NCI-H460 (cell line): ENCODE measurements around the gene PDXP. TPM values are rescaled to one million over a fixed set of nuclear protein-coding genes. Genes with fewer than 3 reads are reported as not detected.
"Not testable (repeated sequence)": the region's sequence is repeated elsewhere in the genome, so short reads cannot be mapped to it uniquely, and the experiment has no call there.

ENCODE experiments used
- DNase-seq: peaks from one replicate; pipeline ENCODE4 v3.0.0-alpha.2; 2016; ENCODE audit warnings: low read depth; ENCODE audit errors: extremely low read depth
- total RNA-seq: library from RNA; depleted of rRNA; stranded (reverse); fragments of >200 nt; shearing (Covaris generic); gene quantifications from 2 replicates; pipeline ENCODE4 v1.2.3, GENCODE V29; 2014

PDXP gene
- total RNA-seq, 1 experiment from 2014 or later: 27.1 TPM

DNA sequence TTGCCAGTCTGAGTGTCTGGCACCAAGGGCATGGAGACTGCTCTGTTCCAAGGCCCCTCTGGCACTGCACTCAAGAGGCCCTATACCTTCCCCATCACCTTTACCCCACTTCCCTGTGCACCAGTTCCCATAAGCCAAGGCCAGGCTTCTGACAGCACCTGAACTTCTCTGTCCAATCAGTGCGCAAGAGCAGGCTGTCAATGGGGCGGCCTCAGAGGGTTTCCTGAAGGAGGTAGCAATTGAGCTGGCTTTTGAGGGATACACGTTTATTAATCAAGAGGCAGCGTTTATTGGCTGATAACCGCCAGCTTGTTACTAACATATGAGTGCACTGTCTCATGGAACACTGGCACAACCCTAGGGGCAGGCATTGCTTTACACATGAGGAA lies 17.0 kb upstream of the PDXP start:
- no peak for DNase-seq

DNA sequence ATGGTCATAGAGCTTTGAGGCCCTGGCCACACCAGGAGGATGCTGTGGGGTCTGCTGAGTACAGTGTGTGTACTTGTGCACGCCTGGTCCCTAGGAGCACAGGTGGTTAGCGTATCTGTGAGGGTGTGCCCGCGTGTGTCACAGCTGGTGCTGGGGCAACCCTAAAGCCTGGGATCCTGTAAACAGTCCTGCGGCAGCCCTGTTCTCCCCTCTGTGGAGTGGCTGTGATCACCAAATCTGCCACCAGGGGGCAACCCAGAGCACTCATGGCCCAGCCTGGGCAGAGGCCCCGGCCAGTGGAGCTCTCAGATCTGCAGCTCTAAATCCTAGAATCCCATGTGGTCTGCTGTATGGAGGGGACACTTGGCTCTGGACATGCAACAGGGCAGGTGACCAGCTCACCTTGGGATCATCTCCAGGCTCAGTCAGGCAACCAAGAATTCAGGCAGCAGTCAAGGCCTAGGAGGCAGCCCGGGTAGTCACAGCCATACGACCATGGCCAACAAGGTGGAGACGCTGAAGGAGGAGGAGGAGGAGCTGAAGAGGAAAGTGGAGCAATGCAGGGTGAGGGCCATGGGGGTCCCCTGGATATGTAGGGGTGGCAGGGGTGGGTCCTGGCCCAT lies 15.2 kb upstream of the PDXP start:
- peak; percentile 59 for DNase-seq

DNA sequence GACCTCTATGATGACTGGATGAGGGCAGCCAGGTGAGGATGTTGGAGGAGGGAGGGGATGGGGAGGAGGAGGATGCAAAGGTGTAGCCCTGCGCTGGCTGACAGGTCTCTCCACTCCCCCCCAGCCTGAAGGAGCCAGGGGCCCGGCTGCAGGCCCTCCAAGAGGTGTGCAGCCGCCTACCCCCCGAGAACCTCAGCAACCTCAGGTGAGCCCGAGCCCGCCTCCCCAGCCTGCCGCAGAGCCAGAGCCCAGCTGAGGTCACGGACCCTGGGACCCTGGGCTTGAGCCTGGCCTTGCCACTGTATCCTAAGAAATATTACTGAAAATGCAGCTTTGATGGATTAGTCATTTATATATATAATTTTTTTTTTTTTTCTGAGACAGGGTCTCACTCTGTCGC lies 11.2 kb upstream of the PDXP start:
- DNase-seq: no peak

- no peak for DNase-seq
Observed at GRCh38 chr22:37647928-37648327, 10.6 kb upstream of the PDXP start.

- DNase-seq: no peak
Observed at GRCh38 chr22:37650463-37651136, 7.9 kb upstream of the PDXP start.

DNA sequence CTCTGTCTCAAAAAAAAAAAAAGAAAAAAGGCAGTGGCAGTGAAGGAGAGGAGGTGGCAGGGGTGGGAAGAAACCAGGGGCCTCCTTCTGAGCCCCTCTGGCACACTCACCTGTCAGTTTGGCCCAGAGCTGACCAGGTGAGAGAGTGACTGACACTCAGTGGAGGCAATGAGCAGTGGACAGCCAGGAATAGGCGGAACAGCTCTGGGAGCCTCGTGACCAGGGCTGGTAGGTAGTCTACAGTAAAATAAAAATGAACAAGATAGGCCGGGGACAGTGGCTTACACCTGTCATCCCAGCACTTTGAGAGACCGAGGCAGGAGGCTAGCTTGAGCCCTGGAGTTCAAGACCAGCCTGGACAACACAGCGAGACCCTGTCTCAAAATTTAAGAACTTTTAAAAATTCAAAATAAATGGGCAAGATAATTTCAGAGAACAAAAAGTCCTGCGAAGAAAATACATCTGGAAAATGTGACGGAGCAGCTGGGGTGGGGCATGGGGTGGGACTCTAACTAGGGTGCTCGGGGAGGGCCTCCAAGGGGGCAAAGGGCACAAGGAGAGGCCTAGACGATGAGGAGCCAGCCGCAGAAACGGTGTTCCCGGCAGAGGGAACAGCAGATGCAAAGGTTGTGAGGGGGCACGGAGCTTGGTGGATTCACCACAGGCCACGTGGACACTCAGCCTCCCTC lies 3.8 kb upstream of the PDXP start:
- DNase-seq: no peak

DNA sequence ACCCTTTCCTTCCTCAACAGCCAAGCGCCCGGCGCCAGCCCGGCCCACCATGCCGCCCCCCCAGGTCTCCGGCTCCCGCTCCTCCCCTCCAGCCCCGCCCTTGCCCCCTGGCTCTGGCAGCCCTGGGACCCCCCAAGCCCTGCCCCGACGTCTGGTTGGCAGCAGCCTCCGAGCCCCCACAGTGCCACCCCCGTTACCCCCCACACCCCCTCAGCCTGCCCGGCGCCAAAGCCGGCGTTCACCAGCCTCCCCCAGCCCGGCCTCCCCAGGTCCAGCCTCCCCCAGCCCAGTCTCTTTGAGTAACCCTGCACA lies 3.3 kb upstream of the PDXP start:
- no peak for DNase-seq

DNA sequence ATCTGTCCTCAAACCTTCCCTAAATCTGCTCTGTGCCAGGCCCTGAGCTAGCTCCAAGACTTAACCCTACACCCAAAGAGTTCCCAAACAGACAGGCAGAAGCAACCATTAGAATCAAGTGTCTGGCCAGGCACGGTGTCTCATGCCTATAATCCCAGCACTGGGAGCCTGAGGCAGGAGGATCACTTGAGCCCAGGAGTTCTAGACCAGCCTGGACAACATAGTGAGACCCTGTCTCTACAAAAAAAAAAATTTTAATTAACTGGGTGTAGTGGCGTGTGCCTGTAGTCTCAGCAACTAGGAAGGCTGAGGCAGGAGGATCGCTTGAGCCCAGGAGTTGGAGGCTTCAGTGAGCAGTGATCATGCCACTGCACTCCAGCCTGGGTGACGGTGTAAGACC lies 1.9 kb upstream of the PDXP start:
- not testable (repeated sequence) for DNase-seq

- DNase-seq: no peak
Observed at GRCh38 chr22:37657590-37658132, 862 bp upstream of the PDXP start.

DNA sequence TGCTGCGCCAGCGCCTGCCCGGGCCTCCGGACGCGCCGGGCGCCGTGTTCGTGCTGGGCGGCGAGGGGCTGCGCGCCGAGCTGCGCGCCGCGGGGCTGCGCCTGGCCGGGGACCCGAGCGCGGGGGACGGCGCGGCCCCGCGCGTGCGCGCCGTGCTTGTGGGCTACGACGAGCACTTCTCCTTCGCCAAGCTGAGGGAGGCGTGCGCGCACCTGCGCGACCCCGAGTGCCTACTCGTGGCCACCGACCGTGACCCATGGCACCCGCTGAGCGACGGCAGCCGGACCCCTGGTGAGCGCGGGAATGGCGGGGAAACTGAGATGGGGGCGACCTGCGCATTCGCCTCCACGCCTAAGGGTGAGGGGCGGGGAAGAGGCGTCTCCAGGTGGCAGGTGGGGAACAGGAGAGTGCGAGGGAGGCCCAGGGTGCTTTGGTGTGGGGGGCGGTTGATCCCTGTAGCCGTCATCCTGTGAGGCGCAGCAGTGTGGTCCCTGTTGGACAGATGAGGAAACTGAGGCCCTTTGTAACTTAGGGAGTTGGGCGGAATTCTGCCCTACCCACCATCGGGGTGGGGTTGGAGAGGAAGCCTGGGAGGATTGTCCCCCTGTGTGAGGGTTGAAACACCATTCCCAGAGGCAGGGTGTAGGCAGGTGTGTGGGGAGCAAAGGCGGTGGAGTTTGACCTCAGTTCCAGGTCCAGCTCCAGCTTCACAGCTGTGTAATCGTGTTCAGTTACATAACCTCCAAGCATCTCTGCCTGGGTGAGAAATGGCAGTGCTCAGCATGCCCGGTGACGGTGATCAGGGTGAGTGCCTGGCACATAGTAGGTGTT lies 758 bp downstream of the PDXP start:
- no peak for DNase-seq

DNA sequence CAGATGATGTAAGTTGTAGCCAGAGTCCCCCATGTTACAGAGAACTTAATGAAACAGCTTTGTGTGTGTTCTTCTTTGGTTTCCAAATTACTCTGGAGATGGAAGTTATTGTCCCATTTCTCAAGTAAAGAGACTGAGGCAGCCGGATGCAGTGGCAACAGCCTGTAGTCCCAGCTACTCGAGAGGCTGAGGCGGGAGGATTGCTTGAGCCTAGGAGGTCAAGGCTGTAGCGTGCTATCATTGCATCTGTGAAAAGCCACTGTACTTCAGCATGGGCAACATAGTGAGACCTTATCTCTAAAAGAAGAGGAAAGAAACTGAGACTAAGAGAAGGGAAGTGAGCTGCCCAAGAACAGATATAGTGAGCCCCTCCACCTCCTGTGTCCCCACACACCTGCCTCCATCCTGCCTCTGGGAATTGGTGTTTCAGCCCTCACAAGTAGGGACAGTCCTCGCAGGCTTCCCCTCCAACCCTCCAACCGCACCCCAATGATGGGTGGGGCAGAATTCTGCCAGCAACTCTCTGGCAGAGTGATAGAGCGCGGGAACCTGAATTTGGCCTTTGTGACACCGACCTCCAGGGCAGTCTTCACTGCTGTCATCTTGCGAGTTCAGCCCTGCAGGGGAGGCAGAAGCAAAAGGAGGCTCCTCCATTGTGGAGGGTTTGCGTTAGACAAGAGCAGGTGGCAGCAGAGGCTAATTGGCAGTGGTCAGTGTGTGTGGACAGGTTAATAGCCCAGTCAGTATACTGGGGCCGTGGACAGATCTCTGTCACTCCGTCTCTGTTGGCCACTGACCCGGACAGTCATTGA lies 1.6 kb downstream of the PDXP start:
- no peak for DNase-seq

- DNase-seq: no peak
Observed at GRCh38 chr22:37660709-37661045, 2.2 kb downstream of the PDXP start.

GRCh38 chr22:37661160-37661924 lies 2.8 kb downstream of the PDXP start:
- DNase-seq: no peak

DNA sequence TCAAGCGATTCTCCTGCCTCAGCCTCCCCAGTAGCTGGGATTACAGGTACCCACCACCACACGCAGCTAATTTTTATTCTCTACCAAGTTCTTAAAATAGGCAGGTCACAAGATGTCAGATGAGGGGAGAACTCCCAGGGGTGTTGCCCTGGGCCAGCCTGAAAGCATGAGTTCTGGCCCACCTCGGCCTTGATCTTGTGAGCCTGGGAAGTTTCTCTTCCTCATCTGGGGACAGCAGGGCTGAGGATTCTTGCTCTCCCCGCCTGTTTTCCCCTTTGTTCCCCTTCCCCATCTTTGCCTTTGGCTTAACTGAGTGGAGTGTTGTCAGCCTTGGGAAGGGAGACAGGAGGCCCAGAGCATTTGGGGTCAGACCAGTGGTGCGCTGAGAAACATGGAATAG lies 3.5 kb downstream of the PDXP start:
- DNase-seq: no peak

DNA sequence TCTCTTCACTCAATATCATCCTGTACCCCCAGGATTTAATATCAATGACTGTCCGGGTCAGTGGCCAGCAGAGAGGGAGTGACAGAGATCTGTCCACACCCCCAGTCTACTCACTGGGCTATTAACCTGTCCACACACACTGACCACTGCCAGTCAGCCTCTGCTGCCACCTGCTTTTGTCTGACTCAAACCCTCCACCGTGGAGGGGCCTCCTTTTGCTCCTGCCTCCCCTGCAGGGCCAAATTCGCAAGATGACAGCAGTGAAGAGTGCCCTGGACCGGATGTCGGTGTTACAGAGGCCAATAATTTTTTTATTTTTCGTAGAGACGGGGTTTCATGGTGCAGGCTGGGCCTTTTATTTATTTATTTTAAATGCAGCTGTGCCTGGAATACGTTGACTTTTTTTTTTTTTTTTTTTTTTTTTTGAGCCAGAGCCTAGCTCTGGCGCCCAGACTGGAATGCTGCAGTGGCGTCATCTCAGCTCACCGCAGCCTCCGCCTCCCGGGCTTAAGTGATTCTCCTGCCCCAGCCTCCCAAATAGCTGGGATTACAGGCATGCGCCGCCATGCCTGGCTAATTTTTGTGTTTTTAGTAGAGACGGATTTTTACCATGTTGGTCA lies 5.1 kb downstream of the PDXP start:
- no peak for DNase-seq

- no peak for DNase-seq
Observed at GRCh38 chr22:37664249-37665101, 6.0 kb downstream of the PDXP start.

- no peak for DNase-seq
Observed at GRCh38 chr22:37665487-37665886, 7.0 kb downstream of the PDXP start.

GRCh38 chr22:37669586-37669985 lies 11.1 kb downstream of the PDXP start:
- DNase-seq: no peak
